NCI-H1105 treated with DMSO at 0.1 percent for 48 hours (cell line): ENCODE results near the gene SRC.
A peak's percentile ranks its signal among the peaks of the same experiment; 100 is the strongest.

Experiments used
- DNase-seq: peaks from one replicate; lab custom pipeline; 2025; lab: John Stamatoyannopoulos, UW

SRC gene

DNA sequence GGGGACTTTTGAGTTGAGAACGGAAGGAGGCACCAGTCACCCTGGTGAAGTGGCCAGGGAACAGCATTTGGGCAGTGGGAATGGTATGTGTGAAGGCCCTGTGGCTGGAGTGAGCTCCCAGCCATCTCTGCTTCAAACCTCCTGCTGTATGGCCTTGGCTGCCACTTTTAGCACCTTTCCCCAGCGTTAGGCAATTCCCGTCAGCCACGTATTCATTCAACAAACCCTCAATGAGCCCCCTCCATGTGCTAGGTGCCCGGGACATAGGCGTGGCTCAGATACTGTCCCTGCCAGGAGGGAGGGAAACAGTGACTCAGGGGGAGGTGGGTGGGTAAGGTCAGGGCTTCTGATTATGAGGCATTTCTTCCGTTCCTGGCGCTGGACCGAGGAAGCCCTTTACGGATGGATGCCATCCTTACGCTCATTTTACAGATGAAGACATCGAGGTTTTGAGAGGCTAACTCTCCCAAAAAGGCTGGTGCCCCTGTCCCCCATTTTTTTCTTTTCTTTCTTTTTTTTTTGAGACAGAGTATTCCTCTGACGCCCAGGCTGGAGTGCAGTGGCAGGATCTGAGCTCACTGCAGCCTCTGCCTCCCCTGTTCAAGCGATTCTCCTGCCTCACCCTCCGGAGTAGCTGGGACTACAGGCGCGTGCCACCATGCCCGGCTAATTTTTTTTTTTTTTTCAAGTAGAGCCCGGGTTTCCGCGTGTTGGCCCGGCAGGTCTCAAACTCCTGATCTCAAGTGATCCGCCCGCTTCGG is 37.5 kb downstream of the SRC start:
- no peak for DNase-seq

DNA sequence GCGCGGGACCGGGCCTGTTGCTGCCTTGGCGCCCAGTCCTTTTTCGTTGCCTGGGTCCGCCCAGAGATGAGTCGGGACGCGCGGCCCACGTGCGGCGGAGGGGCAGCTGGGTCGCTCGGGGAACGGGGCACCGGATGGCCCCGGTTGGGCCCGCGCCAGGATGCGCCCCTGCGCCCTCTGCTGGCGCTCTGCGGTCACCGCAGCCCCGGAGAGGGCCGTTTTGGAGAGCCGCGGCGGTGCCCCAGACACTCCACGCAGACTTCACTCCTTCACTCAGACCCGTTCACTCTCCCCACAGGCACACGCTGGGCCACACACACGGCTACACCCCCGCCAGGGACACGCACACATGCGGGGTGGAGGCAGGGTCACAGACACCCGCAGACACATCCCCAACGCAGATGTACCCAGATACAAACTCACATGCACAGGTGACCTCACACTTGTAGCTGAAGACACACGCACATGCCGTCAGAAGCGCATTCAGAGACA is 38.8 kb downstream of the SRC start:
- DNase-seq, result no peak

DNA sequence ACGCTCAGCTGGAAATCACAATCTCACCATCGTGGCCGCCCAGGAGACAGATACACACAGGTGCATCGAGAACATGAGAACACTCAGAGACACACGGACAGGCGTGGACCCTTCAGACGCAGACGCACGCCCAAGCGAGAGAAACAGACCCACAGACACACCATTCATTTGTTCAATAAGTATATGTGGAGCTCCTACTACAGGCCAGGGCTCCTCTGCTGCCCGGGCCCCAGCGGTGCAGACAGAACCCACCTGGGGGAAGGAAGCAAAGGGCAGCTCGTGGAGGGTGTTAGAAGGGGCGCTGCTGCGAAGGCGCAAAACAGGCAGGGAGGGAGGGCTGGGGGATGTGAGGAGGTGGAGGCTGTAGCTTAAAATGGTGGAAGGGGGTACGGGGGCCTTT is 39.2 kb downstream of the SRC start:
- no peak for DNase-seq

- DNase-seq, result no peak
Measured at GRCh38 chr20:37385659-37386504, 39.9 kb downstream of the SRC start.

DNA sequence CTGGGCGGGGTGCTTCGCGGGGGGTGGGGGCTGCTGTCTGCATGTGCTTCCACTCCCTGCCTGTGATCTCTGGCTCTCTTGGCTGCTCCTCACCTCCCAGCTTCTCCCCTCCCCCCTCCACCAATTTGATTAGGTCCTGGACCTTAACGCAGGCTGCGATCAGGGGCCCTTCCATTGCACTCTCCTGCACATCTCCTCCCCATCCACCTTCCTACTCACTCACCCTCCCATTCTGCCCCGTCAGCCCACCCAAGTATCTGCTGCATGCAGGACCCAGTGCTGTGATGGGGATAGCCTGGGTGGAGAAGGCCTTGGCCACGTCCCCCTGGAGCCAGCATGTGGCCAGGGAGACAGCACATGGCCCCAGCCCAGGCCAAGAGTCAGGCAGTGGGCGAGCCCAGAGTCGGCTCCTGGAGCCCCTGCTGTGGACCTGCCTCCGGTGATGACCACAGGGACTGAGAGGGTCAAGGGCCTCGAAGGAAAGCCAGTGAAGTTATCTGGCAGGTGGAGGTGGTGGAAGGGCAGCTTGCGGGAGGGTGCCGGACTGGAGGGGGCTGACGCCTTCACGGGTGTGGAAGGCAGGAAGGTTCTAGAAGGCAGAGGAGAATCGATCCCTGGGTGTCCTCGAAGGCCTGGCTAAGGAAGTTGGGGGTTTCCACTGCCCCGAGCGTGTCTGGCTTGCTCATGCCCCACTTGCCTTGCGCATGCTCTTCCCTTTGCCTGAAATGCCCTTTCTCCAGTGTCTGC is 40.7 kb downstream of the SRC start:
- no peak for DNase-seq

- DNase-seq, result no peak
Measured at GRCh38 chr20:37387519-37388269, 41.8 kb downstream of the SRC start.

GRCh38 chr20:37388831-37389230 is 42.9 kb downstream of the SRC start:
- no peak for DNase-seq

DNA sequence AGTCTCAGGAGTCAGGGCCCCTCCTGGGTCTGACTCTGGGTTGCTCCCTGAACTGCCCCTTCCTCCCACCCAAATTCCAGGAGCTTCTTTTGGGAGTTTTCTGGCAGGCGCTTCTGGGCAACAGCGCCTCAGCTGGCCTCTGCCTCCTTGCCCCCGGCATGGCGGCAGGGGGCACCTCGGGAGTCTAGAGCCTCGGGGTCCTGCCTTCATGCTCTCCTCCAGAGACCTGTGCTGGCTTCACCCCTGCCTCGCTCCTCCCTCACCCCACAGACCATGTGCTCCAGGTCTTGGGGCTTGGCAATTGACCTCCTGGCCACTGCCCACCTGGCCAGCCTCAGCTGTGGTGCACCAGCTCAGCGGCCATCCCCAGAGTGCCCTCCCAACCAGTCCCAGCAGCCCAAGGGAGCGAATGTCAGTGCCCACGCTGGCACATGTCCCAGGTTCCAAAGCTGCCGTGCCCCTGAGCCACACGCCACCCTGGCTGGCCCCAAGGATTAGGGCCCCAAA is 43.4 kb downstream of the SRC start:
- no peak for DNase-seq

DNA sequence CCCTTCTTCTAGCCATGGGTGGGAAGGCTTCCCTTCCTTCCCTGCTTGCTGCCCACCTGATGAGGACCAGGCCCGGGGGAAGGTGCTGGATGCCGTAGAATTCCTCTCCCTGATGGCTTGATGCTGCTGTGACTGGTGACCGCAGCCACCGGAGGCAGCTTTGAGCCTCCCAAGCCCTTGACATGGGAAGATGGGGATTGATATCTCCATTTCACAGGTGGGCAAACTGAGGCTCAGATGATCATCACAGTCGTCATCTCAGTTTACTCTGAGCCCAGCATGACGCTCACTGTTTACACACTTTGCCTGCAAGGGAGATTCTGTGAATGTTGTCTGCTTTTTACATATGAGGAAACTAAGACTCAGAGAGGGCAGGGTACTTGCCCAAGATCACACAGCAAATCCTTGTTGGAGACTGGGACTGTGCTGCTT is 43.9 kb downstream of the SRC start:
- no peak for DNase-seq

DNA sequence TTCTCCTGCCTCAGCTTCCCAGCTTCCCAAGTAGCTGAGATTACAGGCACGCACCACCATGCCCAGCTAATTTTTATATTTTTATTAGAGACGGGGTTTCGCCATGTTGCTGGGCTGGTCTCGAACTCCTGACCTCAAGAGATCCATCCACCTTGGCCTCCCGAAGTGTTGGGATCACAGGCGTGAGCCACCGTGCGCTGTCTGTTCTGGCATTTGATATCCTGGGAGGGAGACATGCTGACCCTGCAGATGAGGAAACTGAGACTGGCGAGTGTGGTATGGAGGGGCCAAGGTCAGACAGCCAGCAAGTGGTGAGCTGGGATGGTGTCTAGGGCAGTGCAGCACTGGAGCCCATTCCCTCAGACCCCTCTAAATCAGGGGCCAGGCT is 44.6 kb downstream of the SRC start:
- no peak for DNase-seq

GRCh38 chr20:37390891-37391525 is 45.1 kb downstream of the SRC start:
- DNase-seq, result no peak

- no peak for DNase-seq
Measured at GRCh38 chr20:37392441-37393195, 46.7 kb downstream of the SRC start.

DNA sequence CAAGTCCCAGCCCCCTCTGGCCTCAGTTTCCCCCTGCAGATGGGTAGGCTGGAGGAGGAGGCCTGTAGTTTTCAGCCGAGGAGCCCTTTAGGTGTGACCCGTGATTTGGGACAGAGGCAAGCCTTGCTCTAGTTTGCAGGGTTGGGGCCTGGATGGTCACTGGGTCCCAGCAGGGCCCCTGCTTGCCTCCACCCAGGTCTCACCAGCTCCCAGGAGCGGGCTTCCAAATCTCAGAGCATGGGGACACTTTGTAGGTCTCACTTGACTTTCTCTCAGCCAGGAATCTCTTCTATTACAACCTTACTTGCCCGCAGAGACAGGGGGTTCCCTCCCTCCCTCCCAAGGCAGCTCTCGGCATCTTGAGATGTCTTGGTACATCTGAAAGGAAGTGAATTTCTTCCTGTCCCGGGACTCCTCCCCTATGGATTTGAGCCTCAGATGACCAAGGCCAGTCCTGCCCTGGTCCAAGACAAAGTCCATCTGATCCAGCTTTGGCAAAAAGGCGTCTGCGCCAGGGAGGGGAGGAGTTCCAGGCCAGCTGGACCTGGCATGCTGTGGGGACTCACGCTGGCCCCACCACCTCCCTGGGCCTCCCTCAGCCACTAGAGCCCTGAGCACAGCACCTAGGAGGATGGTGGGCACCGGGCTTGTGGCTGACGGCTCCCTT is 47.4 kb downstream of the SRC start:
- DNase-seq, result no peak

DNA sequence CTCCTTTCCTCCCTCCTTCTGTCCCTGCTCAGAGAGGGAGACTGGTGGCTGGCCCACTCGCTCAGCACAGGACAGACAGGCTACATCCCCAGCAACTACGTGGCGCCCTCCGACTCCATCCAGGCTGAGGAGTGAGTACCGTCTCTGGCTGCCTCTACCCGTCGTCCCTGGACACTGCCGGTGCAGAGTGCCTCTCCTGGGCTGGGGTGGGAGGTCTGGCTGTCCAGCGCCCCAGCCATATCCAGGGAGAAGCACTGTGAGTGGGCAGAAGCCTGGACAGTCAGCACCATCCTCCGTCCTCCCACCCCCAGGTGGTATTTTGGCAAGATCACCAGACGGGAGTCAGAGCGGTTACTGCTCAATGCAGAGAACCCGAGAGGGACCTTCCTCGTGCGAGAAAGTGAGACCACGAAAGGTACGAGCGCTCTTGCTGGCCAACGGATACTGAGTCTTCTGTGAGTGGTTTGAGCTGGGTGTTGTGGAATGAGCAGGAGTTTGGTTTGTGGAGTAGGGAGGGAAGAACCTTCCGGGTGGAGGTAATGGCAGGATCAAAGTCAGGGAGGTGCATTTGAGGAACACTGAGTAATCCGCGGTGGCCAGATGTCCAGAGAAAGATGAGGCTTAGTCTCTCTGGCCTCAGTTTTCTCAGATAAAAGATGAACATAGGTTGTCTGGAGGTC is 48.1 kb downstream of the SRC start:
- no peak for DNase-seq

- DNase-seq, result peak; percentile 13
Measured at GRCh38 chr20:37394543-37395409, 48.8 kb downstream of the SRC start.

DNA sequence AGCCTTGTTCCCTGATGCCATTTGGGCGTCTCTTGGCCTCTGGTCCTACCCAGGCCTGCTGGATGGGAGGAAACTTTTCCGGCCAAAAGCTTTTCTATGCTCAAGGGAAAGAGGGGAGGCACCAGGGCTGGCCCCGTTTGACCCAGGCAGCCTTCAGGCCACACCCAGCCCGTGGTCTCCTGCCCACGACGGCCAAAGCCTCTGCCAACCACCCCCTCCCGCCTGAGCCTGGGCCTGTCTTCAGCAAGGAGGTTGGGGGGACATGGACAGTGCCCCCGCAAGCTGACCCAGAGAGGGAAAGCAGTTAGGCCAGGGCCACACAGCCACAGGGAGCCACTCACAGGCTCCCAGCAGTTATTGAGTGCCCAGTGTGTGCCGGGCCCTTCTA is 49.5 kb downstream of the SRC start:
- no peak for DNase-seq

DNA sequence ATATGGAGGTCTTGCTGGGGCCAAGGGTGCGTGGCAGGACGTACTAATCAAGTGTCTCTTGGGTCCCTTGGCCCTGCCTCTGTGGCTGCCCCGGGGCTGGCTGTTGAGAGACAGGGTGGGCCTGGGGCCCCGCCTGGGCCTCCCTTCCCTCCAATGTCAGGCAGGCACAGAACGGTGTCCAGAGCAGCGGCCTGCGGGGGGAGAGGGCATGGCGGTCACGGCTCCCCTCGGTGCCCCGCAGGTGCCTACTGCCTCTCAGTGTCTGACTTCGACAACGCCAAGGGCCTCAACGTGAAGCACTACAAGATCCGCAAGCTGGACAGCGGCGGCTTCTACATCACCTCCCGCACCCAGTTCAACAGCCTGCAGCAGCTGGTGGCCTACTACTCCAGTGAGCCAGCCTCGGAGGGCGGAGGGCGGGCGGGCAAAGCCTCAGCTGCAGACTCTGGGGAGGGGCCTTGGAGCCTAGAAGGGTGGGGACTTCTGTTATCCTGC is 50.0 kb downstream of the SRC start:
- no peak for DNase-seq
